H9 (cell line): ENCODE data around the gene CCDC124. TPM values are rescaled to one million over a fixed set of nuclear protein-coding genes. Genes with fewer than 3 reads are reported as not detected.

Experiments
- DNase-seq: peaks from one replicate; pipeline ENCODE4 v3.0.0-alpha.2; 2017
- H2AFZ ChIP-seq: one replicate; pipeline ENCODE4 v1.6.1; 2013; ENCODE audit warnings: mild to moderate bottlenecking, low read length, control low read depth, moderate library complexity
- H2AK5ac ChIP-seq: 2 replicates; pipeline ENCODE4 v1.6.1; 2013; ENCODE audit warnings: low read length, control low read depth, mixed read lengths; ENCODE audit not compliant: insufficient read length
- H2BK120ac ChIP-seq: one replicate; pipeline ENCODE4 v1.6.1; 2013; ENCODE audit warnings: low read depth, mild to moderate bottlenecking, low read length, control low read depth, inconsistent platforms; ENCODE audit not compliant: poor library complexity, severe bottlenecking
- H2BK12ac ChIP-seq: 2 replicates; pipeline ENCODE4 v1.6.1; 2013; ENCODE audit warnings: low read length, control low read depth, mixed read lengths, low read depth; ENCODE audit not compliant: insufficient read length
- H2BK15ac ChIP-seq: 2 replicates; pipeline ENCODE4 v1.6.1; 2013; ENCODE audit warnings: low read depth, low read length, control low read depth
- H2BK20ac ChIP-seq: one replicate; pipeline ENCODE4 v1.6.1; 2013; ENCODE audit warnings: low read depth, mild to moderate bottlenecking, low read length, control low read depth, inconsistent platforms; ENCODE audit not compliant: poor library complexity, severe bottlenecking
- H2BK5ac ChIP-seq: 2 replicates; pipeline ENCODE4 v1.6.1; 2013; ENCODE audit warnings: low read length, control low read depth, mixed read lengths; ENCODE audit not compliant: insufficient read length
- H3K14ac ChIP-seq: 2 replicates; pipeline ENCODE4 v1.6.1; 2013; ENCODE audit warnings: low read length, control low read depth; ENCODE audit not compliant: insufficient read depth
- H3K18ac ChIP-seq: 2 replicates; pipeline ENCODE4 v1.6.1; 2013; ENCODE audit warnings: low read depth, mild to moderate bottlenecking, mixed read lengths, low read length, control low read depth; ENCODE audit not compliant: insufficient read length
- H3K23ac ChIP-seq: 2 replicates; pipeline ENCODE4 v1.6.1; 2013; ENCODE audit warnings: low read length, control low read depth, mixed read lengths, low read depth; ENCODE audit not compliant: insufficient read length
- H3K23me2 ChIP-seq: 2 replicates; pipeline ENCODE4 v1.6.1; 2013; ENCODE audit warnings: low read depth, mild to moderate bottlenecking, mixed read lengths, low read length, control low read depth; ENCODE audit not compliant: insufficient read length, poor library complexity, severe bottlenecking
- H3K27ac ChIP-seq: 2 replicates; pipeline ENCODE4 v1.5.1; 2013; ENCODE audit warnings: low read length, control low read depth, mixed read lengths, low read depth; ENCODE audit not compliant: insufficient read length
- H3K27me3 ChIP-seq: 2 replicates; pipeline ENCODE4 v1.6.1; 2013; ENCODE audit warnings: low read length, control low read depth, inconsistent platforms; ENCODE audit not compliant: insufficient read depth
- H3K4ac ChIP-seq: 2 replicates; pipeline ENCODE4 v1.6.1; 2013; ENCODE audit warnings: low read depth, mild to moderate bottlenecking, control low read depth, inconsistent platforms, low read length, moderate library complexity
- H3K4me1 ChIP-seq: 2 replicates; pipeline ENCODE4 v1.6.1; 2013; ENCODE audit warnings: low read length, control low read depth, inconsistent platforms; ENCODE audit not compliant: insufficient read depth
- H3K4me2 ChIP-seq: 2 replicates; pipeline ENCODE4 v1.6.1; 2013; ENCODE audit warnings: low read length, control low read depth, mixed read lengths; ENCODE audit not compliant: insufficient read length, insufficient read depth
- H3K56ac ChIP-seq: 2 replicates; pipeline ENCODE4 v1.6.1; 2013; ENCODE audit warnings: low read depth, mild to moderate bottlenecking, mixed read lengths, low read length, control low read depth; ENCODE audit not compliant: insufficient read length
- H3K79me1 ChIP-seq: 2 replicates; pipeline ENCODE4 v1.6.1; 2013; ENCODE audit warnings: low read depth, mild to moderate bottlenecking, moderate library complexity, low read length, control low read depth, inconsistent platforms; ENCODE audit not compliant: insufficient read depth, poor library complexity, severe bottlenecking
- H3K79me2 ChIP-seq: 2 replicates; pipeline ENCODE4 v1.6.1; 2013; ENCODE audit warnings: low read length, control low read depth, inconsistent platforms; ENCODE audit not compliant: insufficient read depth
- H3K9ac ChIP-seq: 2 replicates; pipeline ENCODE4 v1.6.1; 2013; ENCODE audit warnings: low read length, control low read depth, mixed read lengths; ENCODE audit not compliant: insufficient read length; ENCODE audit errors: extremely low read depth
- H3K9me3 ChIP-seq: one replicate; pipeline ENCODE4 v1.6.1; 2013; ENCODE audit warnings: low read depth, low read length, inconsistent platforms; ENCODE audit not compliant: control insufficient read depth
- H3T11ph ChIP-seq: one replicate; pipeline ENCODE4 v1.6.1; 2013; ENCODE audit warnings: mild to moderate bottlenecking, low read length, control low read depth, inconsistent platforms
- H4K20me1 ChIP-seq: one replicate; pipeline ENCODE4 v1.6.1; 2013; ENCODE audit not compliant: control insufficient read depth, insufficient read length, insufficient read depth
- H4K5ac ChIP-seq: 2 replicates; pipeline ENCODE4 v1.6.1; 2013; ENCODE audit warnings: low read depth, mild to moderate bottlenecking, mixed read lengths, low read length, control low read depth; ENCODE audit not compliant: insufficient read length
- H4K8ac ChIP-seq: replicated peaks from 2 replicates; pipeline ENCODE4 v1.6.1; 2013; ENCODE audit warnings: low read length, control low read depth, mixed read lengths, low read depth; ENCODE audit not compliant: insufficient read length
- H4K91ac ChIP-seq: 2 replicates; pipeline ENCODE4 v1.6.1; 2013; ENCODE audit warnings: low read depth, mild to moderate bottlenecking, moderate library complexity, mixed read lengths, low read length, control low read depth; ENCODE audit not compliant: insufficient read length
- H3K27ac Mint-ChIP-seq, 3 experiments: 2 replicates in 2 of 3; 3 replicates in 1 of 3; pipeline ENCODE4 v1.8.0; 2020 to 2021; ENCODE audit warnings: mixed read lengths in 3 of 3, mild to moderate bottlenecking in 1 of 3, moderate library complexity in 1 of 3
- H3K27me3 Mint-ChIP-seq: 2 replicates; pipeline ENCODE4 v1.8.0; 2021; ENCODE audit warnings: low read depth, mild to moderate bottlenecking, moderate library complexity, mixed read lengths
- H3K36me3 Mint-ChIP-seq, 3 experiments: 2 replicates in 2 of 3; 3 replicates in 1 of 3; pipeline ENCODE4 v1.8.0; 2020 to 2021; ENCODE audit warnings: low read depth in 3 of 3, mixed read lengths in 3 of 3; ENCODE audit not compliant: insufficient read depth in 1 of 3
- H3K4me1 Mint-ChIP-seq, 2 experiments: 2 replicates each; pipeline ENCODE4 v1.8.0; 2020; ENCODE audit warnings: mixed read lengths in 2 of 2
- H3K4me3 Mint-ChIP-seq, 2 experiments: 2 replicates in 1 of 2; 3 replicates in 1 of 2; pipeline ENCODE4 v1.8.0; 2020 to 2021; ENCODE audit warnings: mild to moderate bottlenecking in 2 of 2, mixed read lengths in 2 of 2, moderate library complexity in 1 of 2
- H3K9me3 Mint-ChIP-seq, 2 experiments: 2 replicates in 1 of 2; 3 replicates in 1 of 2; pipeline ENCODE4 v1.8.0; 2020; ENCODE audit warnings: mild to moderate bottlenecking in 2 of 2, mixed read lengths in 2 of 2, moderate library complexity in 1 of 2
- WGBS: extraction: QIAGEN DNeasy Blood & Tissue Kit; methylation state at CpG from one replicate; pipeline ENCODE4 v1.1.7; 2013; ENCODE audit warnings: missing lambda C conversion rate, low lambda C conversion rate, mixed read lengths; ENCODE audit not compliant: insufficient read length; ENCODE audit errors: extremely low coverage; 5-methylcytosine and 5-hydroxymethylcytosine counted together
- total RNA-seq: library from RNA; stranded (reverse); gene quantifications from 2 replicates; pipeline ENCODE4 v1.2.1, GENCODE V29; 2021
- TF ChIP-seq, protein P1 (sequence below): fragments of 200-600 bp; sonication (generic); conservative IDR thresholded peaks from 3 replicates; pipeline ENCODE4 v1.8.0; 2021; ENCODE audit warnings: antibody characterized with exemption, mild to moderate bottlenecking

Gene CCDC124
- total RNA-seq, 1 experiment from 2014 or later = 119 TPM

- Histone ChIP-seq H3K23me2 (no peaks in the 10 kb centered on the region), H3K4me2 (no peak overlapping the region), H2BK15ac (no peak overlapping the region), H2AK5ac (no peak overlapping the region), H3K4me1 (no peaks in the 10 kb centered on the region), H3K79me1 (no peaks in the 10 kb centered on the region), H3K4ac (no peak overlapping the region), H2BK20ac (no peak overlapping the region), H3T11ph (no peak overlapping the region), H2AFZ (no peak overlapping the region), H3K9me3 (no peaks in the 10 kb centered on the region), H4K5ac (no peak overlapping the region), H3K18ac (no peak overlapping the region), H4K91ac (no peak overlapping the region), H3K27me3 (no peaks in the 10 kb centered on the region), H3K23ac (no peak overlapping the region), H2BK5ac (no peak overlapping the region), H3K79me2 (no peaks in the 10 kb centered on the region), H2BK12ac (no peak overlapping the region), H3K14ac (no peak overlapping the region), H2BK120ac (no peak overlapping the region), H4K8ac (no peak overlapping the region), H3K27ac (no peak overlapping the region), H4K20me1 (no peaks in the 10 kb centered on the region), H3K56ac (no peak overlapping the region), H3K9ac (no peak overlapping the region)
- TF ChIP-seq, protein P1, sequence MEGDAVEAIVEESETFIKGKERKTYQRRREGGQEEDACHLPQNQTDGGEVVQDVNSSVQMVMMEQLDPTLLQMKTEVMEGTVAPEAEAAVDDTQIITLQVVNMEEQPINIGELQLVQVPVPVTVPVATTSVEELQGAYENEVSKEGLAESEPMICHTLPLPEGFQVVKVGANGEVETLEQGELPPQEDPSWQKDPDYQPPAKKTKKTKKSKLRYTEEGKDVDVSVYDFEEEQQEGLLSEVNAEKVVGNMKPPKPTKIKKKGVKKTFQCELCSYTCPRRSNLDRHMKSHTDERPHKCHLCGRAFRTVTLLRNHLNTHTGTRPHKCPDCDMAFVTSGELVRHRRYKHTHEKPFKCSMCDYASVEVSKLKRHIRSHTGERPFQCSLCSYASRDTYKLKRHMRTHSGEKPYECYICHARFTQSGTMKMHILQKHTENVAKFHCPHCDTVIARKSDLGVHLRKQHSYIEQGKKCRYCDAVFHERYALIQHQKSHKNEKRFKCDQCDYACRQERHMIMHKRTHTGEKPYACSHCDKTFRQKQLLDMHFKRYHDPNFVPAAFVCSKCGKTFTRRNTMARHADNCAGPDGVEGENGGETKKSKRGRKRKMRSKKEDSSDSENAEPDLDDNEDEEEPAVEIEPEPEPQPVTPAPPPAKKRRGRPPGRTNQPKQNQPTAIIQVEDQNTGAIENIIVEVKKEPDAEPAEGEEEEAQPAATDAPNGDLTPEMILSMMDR = no peak
- no peak overlapping the region; a peak in 1 of 5 replicates for H3K4me3 Mint-ChIP-seq
- DNase-seq = no peak
- H3K4me1 Mint-ChIP-seq = peaks cover 3 to 10% of the 10 kb centered on the region in 2 experiments
- no peaks in the 10 kb centered on the region; the same call in 1 of the 2 replicates for H3K27me3 Mint-ChIP-seq
- no peak overlapping the region for H3K27ac Mint-ChIP-seq
- H3K9me3 Mint-ChIP-seq = no peaks in the 10 kb centered on the region
- peaks cover 0 to 15% (median 0%) of the 10 kb centered on the region in 3 experiments; a peak in 5 of 7 replicates for H3K36me3 Mint-ChIP-seq
- WGBS = no CpG with 5 or more reads among the region's 13 CpGs
Observed at GRCh38 chr19:17988161-17988560, 55.3 kb downstream of the CCDC124 start.
